Esophagus muscularis mucosa (tissue), 4 donors: ENCODE results near the gene KTI12. TPM values are rescaled to one million over a fixed set of nuclear protein-coding genes. Genes with fewer than 3 reads are reported as not detected.
"Not testable (repeated sequence)": the region's sequence is repeated elsewhere in the genome, so short reads cannot be mapped to it uniquely, and the experiment has no call there.

Experiments
- DNase-seq: peaks from one replicate; pipeline ENCODE4 v3.0.0-alpha.2; 2017; ENCODE audit errors: extremely low spot score
- H3K27ac ChIP-seq, 4 donors: fragments of 200-600 bp; sonication (generic); replicated peaks in 1 of 4; 1 replicate in 3 of 4; 2 replicates in 1 of 4; pipeline ENCODE4 v1.5.1; 2016 to 2019; ENCODE audit warnings: mild to moderate bottlenecking in 1 of 4
- H3K27me3 ChIP-seq, 4 donors: fragments of 200-600 bp; sonication (generic); one replicate each; pipeline versions ENCODE4 v1.5.1 to v1.6.0; 2016 to 2019
- H3K36me3 ChIP-seq, 4 donors: fragments of 200-600 bp; sonication (generic); one replicate each; pipeline ENCODE4 v1.5.1; 2016 to 2019
- H3K4me1 ChIP-seq, 4 donors: fragments of 200-600 bp; sonication (generic); one replicate each; pipeline ENCODE4 v1.5.1; 2016 to 2019
- H3K4me3 ChIP-seq, 4 donors: fragments of 200-600 bp; sonication (generic); 1 replicate in 2 of 4; 2 replicates in 2 of 4; pipeline ENCODE4 v1.5.1; 2016 to 2019; ENCODE audit warnings: mild to moderate bottlenecking in 4 of 4, moderate library complexity in 1 of 4
- H3K9me3 ChIP-seq, 4 donors: fragments of 200-600 bp; sonication (generic); 1 replicate in 3 of 4; 2 replicates in 1 of 4; pipeline ENCODE4 v1.5.1; 2016 to 2019
- EP300 ChIP-seq: sonication (generic); formaldehyde crosslinking; IDR thresholded peaks from one replicate; pipeline ENCODE4 v1.6.1; 2017; ENCODE audit warnings: antibody characterized with exemption
- POLR2A ChIP-seq: fragments of 450-650 bp; IDR thresholded peaks from one replicate; pipeline ENCODE4 v1.6.1; 2017; ENCODE audit warnings: antibody characterized with exemption, moderate library complexity, mild to moderate bottlenecking, low read depth
- POLR2AphosphoS5 ChIP-seq, 2 donors: sonication (generic); formaldehyde crosslinking; IDR thresholded peaks; one replicate each; pipeline ENCODE4 v1.6.1; 2017; ENCODE audit warnings: antibody characterized with exemption in 2 of 2
- WGBS: methylation state at CpG from one replicate; pipeline ENCODE4 v1.1.5; 2018; 5-methylcytosine and 5-hydroxymethylcytosine counted together
- intact Hi-C: fragments of 100-400 bp; cut with DNase I; formaldehyde crosslinking; loops from one replicate; pipeline ENCODE4 v1.15.1; 2023
- total RNA-seq, 4 donors: library from RNA; depleted of rRNA; stranded (reverse); fragments of >200 nt; gene quantifications; one replicate each; pipeline versions ENCODE4 v1.1.0 to v1.2.1, GENCODE V29; 2016
- TF ChIP-seq, protein P1 (sequence below), 3 experiments: fragments of 200-600 bp in 2 of 3; fragments of 450-650 bp in 1 of 3; sonication (generic) in 2 of 3; IDR thresholded peaks; one replicate each; pipeline ENCODE4 v1.5.1; 2017 to 2019; ENCODE audit warnings: antibody characterized with exemption in 3 of 3, mild to moderate bottlenecking in 2 of 3, moderate library complexity in 1 of 3

Gene KTI12
- total RNA-seq, result 10 to 100 TPM in 1 of 4 donors, 1 to 10 TPM in 3; 6.6 to 11.1 (median 8.8) TPM

- H3K4me1 ChIP-seq, result peaks cover 19 to 36% (median 30%) of the 10 kb centered on the region in 4 donors
- TF ChIP-seq POLR2A, result no peak
- TF ChIP-seq, protein P1, sequence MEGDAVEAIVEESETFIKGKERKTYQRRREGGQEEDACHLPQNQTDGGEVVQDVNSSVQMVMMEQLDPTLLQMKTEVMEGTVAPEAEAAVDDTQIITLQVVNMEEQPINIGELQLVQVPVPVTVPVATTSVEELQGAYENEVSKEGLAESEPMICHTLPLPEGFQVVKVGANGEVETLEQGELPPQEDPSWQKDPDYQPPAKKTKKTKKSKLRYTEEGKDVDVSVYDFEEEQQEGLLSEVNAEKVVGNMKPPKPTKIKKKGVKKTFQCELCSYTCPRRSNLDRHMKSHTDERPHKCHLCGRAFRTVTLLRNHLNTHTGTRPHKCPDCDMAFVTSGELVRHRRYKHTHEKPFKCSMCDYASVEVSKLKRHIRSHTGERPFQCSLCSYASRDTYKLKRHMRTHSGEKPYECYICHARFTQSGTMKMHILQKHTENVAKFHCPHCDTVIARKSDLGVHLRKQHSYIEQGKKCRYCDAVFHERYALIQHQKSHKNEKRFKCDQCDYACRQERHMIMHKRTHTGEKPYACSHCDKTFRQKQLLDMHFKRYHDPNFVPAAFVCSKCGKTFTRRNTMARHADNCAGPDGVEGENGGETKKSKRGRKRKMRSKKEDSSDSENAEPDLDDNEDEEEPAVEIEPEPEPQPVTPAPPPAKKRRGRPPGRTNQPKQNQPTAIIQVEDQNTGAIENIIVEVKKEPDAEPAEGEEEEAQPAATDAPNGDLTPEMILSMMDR (IDR thresholded peaks at IDR 0.05), result no peak
- peak; percentile 90 to 94 for TF ChIP-seq POLR2AphosphoS5 (IDR thresholded peaks at IDR 0.05)
- 5% methylated on average over 30 of the region's 78 CpGs for WGBS
- peaks cover 4 to 20% (median 9%) of the 10 kb centered on the region in 4 donors for H3K36me3 ChIP-seq
- DNase-seq, result peak; percentile 95
- no peaks in the 10 kb centered on the region for H3K9me3 ChIP-seq
- no peaks in the 10 kb centered on the region for H3K27me3 ChIP-seq
- H3K27ac ChIP-seq, result peak within 1 kb of the TSS; percentile 86 to 95 (median 94)
- peak within 1 kb of the TSS; percentile 74 to 89 (median 82) for H3K4me3 ChIP-seq
- intact Hi-C loops, result no loop called here
Observed at GRCh38 chr1:52033190-52034049, at the start of gene KTI12. TSS of gene KTI12 (minus strand) at chr1:52033810. CDS start at chr1:52033761, 49 bp downstream.

- H3K27ac ChIP-seq, result no peak overlapping the region
- no peaks in the 10 kb centered on the region for H3K4me1 ChIP-seq
- H3K36me3 ChIP-seq, result peaks cover 0 to 34% (median 16%) of the 10 kb centered on the region in 4 donors
- intact Hi-C loops, result no loop called here
- no peak overlapping the region for H3K4me3 ChIP-seq
- no peaks in the 10 kb centered on the region for H3K9me3 ChIP-seq
- TF ChIP-seq POLR2AphosphoS5 (IDR thresholded peaks at IDR 0.05) (no peak), EP300 (no peak), POLR2A (no peak)
- TF ChIP-seq, protein P1 (IDR thresholded peaks at IDR 0.05), result no peak
- WGBS, result 80% methylated on average over 3 of the region's 3 CpGs
- DNase-seq, result no peak
- no peaks in the 10 kb centered on the region for H3K27me3 ChIP-seq
Observed at GRCh38 chr1:52080014-52080415, 46.4 kb upstream of the KTI12 start.

- H3K36me3 ChIP-seq, result peaks cover 0 to 44% (median 26%) of the 10 kb centered on the region in 4 donors
Observed at GRCh38 chr1:52077277-52077676, 43.7 kb upstream of the KTI12 start.

DNA sequence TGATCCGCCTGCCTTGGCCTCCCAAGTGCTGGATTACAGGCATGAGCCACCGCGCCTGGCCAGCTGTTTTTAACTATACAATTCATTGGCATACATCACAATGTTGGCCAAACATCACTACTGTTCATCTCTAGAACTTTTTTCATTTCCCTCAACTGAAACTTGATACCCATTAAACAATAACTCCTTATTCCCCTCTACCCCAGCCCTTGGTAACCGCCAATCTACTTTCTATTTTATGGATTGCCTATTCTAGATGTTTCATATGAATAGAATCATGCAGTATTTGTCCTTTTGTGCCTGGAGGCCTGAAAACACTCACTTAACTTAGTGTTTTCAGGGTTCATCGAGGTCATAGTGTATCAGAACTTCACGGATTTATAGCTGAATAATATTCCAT lies 38.7 kb upstream of the KTI12 start:
- peaks cover 0 to 61% (median 23%) of the 10 kb centered on the region in 4 donors for H3K36me3 ChIP-seq
- H3K27me3 ChIP-seq, result no peaks in the 10 kb centered on the region
- H3K4me3 ChIP-seq, result no peak overlapping the region
- intact Hi-C loops, result no loop called here
- H3K9me3 ChIP-seq, result no peaks in the 10 kb centered on the region
- no peak for DNase-seq
- TF ChIP-seq POLR2AphosphoS5 (IDR thresholded peaks at IDR 0.05) (no peak), EP300 (no peak), POLR2A (no peak)
- TF ChIP-seq, protein P1 (IDR thresholded peaks at IDR 0.05), result no peak
- peaks cover 3 to 13% (median 5%) of the 10 kb centered on the region in 4 donors for H3K4me1 ChIP-seq
- 97% methylated on average over 6 of the region's 6 CpGs for WGBS
- no peak overlapping the region for H3K27ac ChIP-seq

More at GRCh38 chr1:52077277-52077676, 43.7 kb upstream of the KTI12 start:
- H3K27me3 ChIP-seq, H3K4me3 ChIP-seq, H3K27ac ChIP-seq, intact Hi-C loops, H3K4me1 ChIP-seq, DNase-seq, H3K9me3 ChIP-seq: not testable (repeated sequence)
- 97% methylated on average over 6 of the region's 6 CpGs for whole genome bisulfite sequencing

- H3K9me3 ChIP-seq, result no peaks in the 10 kb centered on the region
- no peaks in the 10 kb centered on the region for H3K27me3 ChIP-seq
- intact Hi-C loops, result no loop called here
- 92% methylated on average over 4 of the region's 4 CpGs for WGBS
- TF ChIP-seq POLR2AphosphoS5 (IDR thresholded peaks at IDR 0.05) (no peak), POLR2A (no peak), EP300 (no peak)
- TF ChIP-seq, protein P1 (IDR thresholded peaks at IDR 0.05), result no peak
- H3K4me1 ChIP-seq, result peaks cover 3 to 13% (median 5%) of the 10 kb centered on the region in 4 donors
- no peak for DNase-seq
- no peak overlapping the region for H3K27ac ChIP-seq
- H3K4me3 ChIP-seq, result no peak overlapping the region
- peaks cover 13 to 67% (median 37%) of the 10 kb centered on the region in 4 donors for H3K36me3 ChIP-seq
Observed at GRCh38 chr1:52070704-52071103, 37.1 kb upstream of the KTI12 start.
